GM18502 (cell line): ENCODE results near the gene IDH2.

Experiments
- ATAC-seq: cut with Tn5 transposase; IDR thresholded peaks from one replicate; pipeline ENCODE4 v1.9.1; 2021; ENCODE audit warnings: mild to moderate bottlenecking; ENCODE audit not compliant: unreplicated experiment, poor library complexity

IDH2 gene

DNA sequence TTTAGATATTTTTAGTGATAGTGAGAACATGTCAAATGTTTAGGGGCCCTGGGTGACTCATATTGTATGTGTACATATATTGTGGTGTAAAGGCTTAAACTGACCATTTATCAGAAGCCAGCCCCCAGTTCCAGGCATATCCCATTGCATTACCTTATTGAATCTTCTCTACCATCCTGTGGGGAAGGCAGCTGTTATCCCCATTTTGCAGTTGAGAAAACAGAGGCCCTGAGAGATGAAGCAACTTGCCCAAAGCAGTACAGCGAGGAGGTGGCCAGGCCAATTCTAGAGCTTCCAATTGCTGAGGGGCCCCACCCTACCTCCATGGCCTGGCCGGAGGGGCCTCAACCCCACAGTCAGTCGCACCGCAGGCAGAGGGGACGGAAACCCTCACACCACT, 53.2 kb downstream of the IDH2 start:
- no peak for ATAC-seq

DNA sequence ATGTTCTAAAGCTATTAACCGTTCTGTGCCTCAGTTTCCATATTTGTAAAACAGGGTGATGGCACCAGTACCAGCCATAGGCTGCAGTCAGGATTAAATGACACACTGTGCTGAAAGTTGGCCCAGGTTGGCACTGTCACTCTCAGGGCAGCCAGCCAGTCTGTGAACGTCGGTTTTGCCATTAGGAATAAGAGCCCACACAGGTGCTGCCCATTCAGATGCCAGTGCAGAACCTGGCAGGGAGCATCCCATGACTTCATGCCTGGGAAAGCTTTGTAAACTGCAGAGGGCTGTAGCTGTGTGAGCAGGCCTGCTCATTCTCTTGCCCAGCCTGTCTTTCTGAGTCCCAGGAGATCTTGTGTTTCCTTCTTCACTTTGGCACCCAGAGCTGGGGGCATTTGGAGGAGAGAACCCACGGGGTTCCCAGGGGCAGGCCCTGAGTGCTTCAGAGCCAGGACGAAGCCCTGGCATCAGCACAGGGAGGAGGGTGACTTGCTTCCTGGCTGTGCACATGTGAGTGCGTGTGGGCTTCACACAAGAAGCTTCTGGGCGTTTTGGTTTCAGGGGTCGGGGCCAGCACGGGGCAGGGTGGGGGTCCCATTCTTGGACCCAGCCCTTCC, 54.2 kb downstream of the IDH2 start:
- no peak for ATAC-seq

DNA sequence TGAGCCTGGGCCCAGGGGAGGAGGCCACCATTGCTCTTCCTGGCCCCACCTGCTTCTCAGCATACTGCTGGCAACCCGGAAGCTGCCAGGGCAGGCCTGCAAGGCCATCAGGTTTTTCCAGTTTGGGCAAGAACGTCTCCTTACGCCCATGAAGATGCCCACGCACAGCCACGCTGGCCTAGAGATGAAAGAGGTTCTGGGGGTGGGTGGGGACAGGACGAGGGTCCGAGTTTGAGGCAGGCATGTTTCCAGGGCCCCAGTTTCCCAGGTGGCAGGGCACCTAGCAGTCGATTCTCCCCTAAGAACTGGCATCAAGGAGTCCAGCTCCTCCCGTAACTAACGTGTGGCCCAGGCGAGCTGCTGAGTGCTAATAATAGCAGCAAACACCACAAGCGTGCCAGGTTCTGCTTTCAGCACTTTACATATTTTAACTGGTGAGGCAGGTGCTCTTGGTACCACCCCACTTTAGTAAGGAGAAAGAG, 55.3 kb downstream of the IDH2 start:
- ATAC-seq = peak; percentile 65

DNA sequence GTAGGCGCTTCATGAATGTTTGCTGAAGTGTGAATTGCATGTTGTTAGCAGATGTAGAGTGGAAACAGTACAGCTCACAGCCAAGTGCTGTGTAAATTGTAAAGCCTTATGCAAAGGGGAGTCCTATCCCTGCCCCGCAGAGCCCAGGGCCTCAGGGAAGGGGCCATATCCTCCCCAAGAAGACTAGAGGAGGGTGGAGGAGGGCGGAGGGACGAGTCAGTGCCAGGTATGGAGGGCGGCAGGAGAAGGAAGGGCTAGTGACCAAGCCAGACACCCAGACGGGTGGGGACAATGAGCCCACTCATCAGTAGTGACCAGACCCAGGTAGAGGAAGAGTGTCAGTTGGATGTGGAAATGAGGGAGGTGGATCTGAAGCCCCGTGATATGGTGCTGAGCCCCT, 56.0 kb downstream of the IDH2 start:
- no peak for ATAC-seq

DNA sequence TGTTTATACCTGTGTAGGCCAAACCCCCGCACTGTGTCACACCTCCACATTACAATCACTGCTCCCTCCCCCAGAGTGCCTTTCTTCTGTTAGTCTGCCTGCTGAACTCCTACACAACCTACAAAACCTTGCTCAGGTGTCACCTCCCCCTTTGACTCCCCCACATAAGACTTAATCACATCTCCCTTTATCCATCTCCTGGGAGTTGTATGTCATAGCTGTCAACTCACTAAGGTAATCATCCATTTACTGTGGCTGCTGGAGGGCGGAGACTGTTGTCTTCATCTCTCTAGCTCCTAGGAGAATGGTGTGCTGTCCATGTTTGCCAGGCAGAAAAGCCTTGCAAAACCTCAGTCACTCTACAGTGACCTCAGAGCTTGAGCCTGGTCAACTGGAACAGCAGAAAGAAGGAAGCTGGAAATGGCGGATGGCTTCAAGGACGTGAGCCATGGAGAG, 57.3 kb downstream of the IDH2 start:
- no peak for ATAC-seq

DNA sequence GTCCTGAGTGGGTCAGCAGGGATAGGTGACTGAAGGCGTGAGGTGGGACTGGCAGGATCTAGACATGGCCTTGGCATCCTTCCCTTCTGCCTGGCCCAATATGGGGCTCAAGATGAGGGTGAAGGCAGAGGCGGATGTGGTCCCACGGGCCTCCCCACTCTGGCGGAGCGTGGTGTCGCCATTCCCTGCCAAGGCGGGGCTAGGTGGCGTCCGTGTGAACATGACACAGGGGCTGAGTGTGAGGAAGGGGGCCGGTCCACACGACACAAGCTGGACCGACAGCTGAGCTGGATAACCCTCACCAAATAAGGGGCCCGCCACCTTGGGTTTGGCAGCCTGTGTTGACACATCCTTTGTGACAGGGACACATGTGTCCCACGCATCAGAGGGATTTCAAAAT, 58.1 kb downstream of the IDH2 start:
- no peak for ATAC-seq

DNA sequence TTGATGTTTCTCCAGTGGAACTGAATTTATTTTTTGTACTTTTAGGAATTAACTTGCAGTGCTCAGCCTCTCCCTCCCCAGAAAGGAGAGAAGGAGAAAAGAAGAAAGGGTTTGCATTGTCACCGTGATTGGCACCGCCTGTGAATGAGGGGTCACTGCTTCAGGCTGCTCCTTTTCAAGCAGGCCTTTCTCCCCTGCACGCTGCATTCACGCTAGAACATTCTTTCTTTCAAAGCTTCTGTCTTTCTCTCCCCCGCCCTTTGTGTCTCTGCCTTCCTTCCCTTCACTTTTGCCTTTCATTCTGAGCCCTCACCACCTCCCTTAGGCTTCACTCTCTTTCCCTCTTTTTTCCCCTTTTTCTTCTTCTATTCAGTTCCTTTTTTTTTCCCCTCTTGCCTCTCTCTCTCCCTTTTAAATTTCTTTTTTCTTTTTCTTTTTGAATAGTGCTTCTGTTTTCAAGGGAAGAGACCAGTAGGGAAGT, 58.7 kb downstream of the IDH2 start:
- ATAC-seq = no peak

DNA sequence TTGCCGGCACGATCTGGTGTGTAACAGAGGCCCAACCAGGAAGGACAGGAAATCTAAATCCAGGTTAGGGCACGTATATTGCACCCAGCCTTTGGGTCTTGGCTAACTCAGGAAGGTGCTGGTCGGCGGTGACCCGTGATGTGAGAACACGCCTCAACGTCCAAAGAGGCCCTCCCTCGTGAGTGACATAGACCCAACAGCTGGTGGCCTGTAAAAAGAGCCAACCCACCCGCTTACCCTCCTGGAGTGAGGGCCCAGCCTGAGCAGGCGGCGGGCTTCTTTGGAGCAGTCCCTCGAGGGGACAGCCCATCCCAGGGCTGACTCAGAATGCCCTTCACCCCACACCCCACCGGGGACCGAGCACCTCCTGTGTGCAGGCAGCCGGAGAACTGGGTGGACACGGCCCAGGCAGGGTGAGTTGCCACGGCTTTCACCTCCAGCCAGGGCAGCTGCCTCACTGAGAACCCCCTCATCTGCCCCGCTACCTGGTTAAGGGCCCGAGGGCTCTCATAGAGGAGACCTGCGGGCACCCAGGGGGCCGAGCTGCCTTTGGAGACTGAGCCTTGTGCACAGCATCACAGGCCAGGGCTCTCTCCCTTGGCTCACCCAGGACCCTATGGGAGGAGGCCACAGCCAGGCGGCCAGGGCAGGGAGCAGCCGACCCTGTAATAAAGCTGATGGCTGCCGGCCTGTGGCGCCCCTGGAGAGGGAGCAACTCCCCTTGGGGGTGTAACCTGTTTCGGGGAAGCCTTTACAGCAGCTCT, 59.3 kb downstream of the IDH2 start:
- no peak for ATAC-seq

DNA sequence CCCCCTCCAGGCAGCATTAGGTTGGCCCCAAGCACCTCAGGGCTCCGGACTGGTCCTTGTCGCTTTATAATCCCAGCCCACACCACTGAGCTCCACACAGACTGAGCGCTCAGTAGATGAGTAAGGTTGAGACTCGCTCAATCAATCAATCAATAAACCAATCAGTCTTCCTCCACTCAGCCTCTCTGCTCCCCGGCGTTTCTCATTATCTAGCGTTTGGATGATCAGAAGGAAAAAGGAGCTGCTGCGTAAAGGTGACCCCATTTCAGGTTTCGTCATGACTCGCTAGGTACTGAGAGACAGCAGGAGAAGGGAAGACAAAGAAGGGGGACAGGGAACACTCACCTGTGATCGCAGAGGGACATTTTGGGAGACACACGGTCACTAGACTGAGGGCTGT, 59.9 kb downstream of the IDH2 start:
- no peak for ATAC-seq

DNA sequence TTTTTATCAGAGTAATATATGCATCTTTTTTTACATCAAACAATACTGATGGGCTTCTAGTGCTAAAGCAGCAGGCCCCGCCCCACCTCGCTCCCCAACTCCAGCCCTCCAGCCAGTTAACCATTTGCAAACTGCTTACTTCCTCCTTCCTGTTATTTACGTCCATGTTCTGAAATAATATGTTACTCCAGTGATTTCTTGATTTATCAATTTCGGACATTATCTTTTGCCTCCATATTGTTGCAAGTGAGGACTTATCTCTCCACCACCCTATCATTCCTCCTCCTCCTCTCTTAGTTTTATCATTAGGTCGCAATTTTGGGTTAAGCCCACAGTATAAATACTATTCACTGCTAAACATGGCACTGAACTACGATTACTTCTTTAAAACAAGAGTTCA, 61.6 kb downstream of the IDH2 start:
- ATAC-seq = no peak

DNA sequence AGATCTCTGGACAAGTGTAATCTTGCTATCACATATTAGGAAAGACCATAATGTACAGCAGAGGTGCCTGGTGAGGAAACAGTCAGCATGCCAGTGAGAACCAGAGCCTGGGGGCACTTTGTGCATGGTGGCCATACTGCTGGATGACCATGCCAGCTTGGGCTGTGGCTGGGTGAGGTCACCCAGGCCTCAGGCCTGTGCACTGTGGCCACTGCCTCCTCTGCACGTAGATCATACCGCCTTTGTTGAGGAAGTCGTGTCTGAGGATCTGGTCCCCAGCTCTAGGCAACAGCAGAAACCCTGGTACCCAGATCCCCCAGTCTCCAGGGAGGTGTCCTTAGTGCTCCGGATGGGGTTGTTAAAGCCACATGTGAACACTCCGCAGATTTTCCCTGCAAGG, 62.3 kb downstream of the IDH2 start:
- ATAC-seq = no peak

DNA sequence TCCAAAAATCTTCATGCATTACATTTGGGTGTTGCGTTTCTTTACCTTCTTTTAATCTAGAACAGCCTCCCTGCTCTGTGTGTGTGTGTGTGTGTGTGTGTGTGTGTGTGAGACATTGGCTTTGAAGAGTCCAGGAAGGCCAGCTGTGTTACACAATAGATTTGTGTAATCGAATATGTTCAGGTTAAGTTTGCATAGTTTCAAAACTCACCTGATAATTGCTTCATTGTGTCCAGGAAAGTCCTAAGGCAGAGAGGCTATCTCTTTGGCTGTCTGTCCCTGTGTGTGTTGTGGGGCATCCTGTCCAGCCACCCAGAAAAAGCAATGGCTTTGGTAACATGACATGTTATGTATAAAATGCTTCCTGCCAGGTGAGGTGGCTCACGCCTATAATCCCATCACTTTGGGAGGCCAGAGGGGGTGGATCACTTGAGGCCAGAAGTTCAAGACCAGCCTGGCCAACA, 63.6 kb downstream of the IDH2 start:
- no peak for ATAC-seq

DNA sequence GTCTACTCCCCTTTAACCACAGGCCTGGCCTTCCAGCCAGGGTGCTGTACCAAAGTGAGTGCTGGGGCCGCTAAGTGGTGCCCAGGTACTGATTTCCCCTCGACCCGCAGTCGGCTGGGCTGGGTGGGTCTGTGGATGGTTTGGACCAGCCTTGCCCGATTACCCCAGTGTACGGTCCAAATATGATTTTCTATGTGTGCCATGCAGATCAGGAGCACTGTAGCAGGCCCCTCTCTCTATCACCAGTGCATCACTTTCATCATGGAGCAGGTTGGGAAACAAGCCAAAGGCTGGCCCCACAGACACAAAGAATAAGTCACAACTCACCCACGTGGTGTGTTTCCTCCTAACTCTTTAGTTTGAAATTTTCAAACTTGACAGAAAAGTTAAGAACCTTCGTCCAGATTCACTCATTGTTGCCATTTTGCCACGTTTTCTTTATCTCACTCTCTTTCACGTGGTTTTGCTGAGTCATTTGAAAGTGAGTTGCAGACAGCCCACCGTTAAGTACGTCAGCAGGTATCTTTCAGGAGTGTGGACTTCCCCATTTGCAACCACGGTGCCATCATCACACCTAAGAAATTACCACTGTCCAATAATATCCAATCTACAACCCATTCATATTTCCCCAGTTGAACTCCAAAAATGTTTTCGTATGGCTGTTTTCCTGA, 64.2 kb downstream of the IDH2 start:
- ATAC-seq = peak; percentile 72

DNA sequence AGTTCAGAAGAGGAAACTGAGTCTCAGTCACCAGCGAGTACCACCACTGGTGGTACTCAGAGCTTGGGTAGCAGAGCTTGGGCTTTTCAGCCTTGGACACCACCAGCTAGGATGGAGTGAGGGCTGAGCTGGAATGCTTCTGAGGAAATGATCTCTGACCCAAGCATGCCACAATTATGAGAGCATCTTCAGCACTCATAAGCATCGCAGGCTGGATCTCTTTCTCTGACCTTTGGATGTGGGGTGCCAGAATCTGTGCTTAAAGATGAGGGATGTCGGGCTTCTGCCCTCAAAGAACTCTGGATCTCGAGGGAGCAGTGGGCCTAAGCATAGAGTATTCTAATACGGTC, 64.8 kb downstream of the IDH2 start:
- ATAC-seq = no peak

DNA sequence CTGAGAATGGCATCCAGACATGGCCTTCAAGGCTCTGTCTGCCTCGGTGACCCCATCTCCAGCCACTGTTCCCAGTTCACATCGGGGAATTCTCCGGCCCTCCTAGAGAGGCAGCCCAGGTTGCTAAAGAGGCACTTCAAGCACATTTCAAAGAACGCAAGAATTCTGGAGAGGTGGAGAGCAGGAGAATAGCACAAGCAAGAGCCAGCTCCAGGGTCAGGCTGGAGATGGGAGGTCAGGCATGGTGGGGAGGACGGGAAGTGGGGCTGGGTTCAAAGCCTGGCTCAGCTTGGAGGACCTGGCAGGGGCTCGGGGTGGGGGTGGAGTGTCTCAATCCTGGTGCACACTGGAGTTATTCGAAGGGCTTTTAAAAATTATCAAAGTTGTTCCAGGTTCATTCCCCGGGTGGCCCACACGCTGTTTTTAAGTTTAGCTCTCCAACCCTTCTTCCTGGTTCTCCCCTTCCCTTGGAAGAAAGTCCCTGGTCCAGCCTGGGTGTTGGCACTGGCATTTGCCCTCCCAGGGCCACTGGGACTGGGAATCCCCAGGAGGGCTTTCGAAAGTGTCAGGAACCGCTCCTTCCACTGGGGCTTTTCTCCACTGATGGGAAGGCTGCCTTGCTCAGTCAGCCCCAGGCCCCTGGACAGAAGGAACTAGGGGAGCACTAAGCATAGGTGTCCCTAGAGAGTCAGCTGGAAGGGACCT, 65.3 kb downstream of the IDH2 start:
- no peak for ATAC-seq

DNA sequence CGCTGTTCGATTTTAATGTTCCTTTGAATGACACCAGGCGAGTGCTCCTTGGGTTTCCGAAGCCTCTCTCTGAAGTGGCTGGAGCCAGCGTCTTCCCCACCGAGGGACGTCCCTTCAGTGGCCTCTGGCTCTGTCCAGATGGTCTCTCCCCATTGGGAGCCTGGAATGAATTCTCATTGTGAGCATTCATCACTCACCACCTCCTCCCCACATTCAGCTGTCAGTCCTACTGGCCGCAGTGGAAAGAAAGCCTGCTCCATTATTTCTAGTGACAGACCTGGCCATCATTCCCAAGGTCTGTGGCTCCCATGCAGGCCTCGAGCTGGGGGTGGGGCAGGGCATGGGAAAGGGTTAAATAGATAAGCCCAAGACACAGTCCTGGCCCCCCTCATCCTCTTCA, 65.9 kb downstream of the IDH2 start:
- no peak for ATAC-seq

DNA sequence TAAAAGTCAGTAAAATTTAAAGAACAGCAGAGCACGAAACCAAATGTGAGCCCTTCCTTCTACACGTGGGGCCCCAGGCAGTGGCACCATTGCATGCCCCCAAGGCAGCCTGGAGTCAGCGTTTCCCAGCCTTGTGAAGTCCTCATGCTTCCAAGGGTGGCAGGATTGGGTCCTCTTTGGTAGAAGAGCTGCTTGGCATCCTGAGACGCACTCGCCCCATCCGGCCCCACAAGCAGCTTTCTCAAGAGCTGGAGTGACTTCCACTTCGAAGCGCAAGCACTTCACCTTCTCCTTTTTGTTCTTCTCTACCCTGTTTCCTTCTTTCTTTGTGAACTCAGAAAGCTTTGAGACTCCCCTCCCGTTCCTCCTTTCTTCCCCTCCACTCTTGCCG, 66.4 kb downstream of the IDH2 start:
- no peak for ATAC-seq

DNA sequence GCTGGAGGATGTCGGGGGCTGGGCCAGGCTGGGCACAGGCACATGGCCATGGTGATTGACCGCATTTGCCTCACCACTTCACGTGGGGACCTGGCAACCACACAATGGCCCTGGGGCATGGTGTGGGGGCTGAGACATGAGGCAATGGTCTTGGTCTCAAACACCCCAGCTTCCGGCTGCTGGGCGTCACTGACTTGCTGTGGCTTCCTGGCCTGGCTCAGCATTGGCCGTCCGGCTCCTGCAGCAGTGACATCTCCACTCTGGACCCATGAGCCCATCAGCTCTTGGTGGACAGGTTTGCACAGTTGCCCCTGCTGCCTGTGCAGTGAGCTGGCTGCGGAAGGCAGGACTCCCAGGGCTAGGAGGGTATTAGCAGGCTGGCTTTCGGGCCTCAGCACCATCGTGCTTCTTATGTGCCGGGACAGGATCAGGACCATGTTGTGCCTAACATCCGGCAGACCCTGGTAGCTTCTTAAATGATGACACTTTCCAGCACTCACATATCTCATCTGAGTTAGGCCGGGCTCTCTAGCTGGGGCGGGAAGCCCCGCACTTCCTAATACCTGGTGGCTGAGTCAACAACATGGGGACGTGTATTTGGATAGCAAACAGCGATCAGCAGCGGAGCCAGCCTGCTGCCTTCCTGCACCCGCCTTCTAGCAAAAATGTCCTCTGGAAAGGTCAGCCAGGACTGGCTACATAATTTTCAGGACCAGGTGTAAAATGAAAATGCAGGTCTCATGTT, 67.0 kb downstream of the IDH2 start:
- no peak for ATAC-seq

DNA sequence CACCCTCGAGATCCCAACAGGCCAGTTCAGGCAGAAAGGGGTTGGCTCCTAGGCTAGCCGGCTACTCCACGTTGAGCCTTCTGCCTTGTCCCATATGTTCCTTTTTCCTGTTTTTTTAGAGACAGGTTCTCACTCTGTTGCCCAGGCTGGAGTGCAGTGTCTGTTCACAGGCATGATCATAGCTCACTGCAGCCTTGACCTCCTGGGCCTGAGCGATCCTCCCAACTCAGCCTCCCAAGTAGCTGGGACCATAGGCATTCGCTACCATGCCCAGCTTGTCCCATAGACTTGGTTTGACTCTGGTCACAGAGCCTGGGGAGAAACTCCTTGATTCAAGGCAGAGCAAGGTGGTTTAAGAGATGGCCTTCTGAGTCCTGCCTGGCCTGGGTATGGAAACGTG, 68.8 kb downstream of the IDH2 start:
- ATAC-seq = no peak
